KMS-11 (cell line): ENCODE measurements around the gene CCDC63.

Experiments used
- H2AFZ ChIP-seq: fragments of 200-600 bp; sonication (generic); 2 replicates; pipeline ENCODE4 v1.6.1; 2016; ENCODE audit warnings: antibody characterized with exemption, mixed run types, low read depth
- H3K27ac ChIP-seq: fragments of 200-600 bp; sonication (generic); 2 replicates; pipeline ENCODE4 v1.6.1; 2016; ENCODE audit warnings: mild to moderate bottlenecking, mixed run types
- H3K27me3 ChIP-seq: fragments of 200-600 bp; sonication (generic); 2 replicates; pipeline ENCODE4 v1.6.1; 2017; ENCODE audit warnings: mild to moderate bottlenecking, low read depth, mixed run types, moderate library complexity; ENCODE audit not compliant: insufficient read depth
- H3K36me3 ChIP-seq: fragments of 200-600 bp; sonication (generic); 2 replicates; pipeline ENCODE4 v1.6.1; 2017; ENCODE audit warnings: mild to moderate bottlenecking, mixed run types; ENCODE audit not compliant: insufficient read depth
- H3K4me1 ChIP-seq: fragments of 200-600 bp; sonication (generic); 2 replicates; pipeline ENCODE4 v1.6.1; 2016; ENCODE audit warnings: mild to moderate bottlenecking, low read depth, mixed run types; ENCODE audit not compliant: poor library complexity, severe bottlenecking
- H3K4me2 ChIP-seq: fragments of 200-600 bp; sonication (generic); 2 replicates; pipeline ENCODE4 v1.7.0; 2016; ENCODE audit warnings: mild to moderate bottlenecking, mixed run types
- H3K4me3 ChIP-seq: fragments of 200-600 bp; sonication (generic); IDR thresholded peaks from 2 replicates; pipeline ENCODE4 v1.6.1; 2017; ENCODE audit warnings: low read depth, low read length, mixed read lengths; ENCODE audit not compliant: insufficient read depth
- H3K79me2 ChIP-seq: fragments of 200-600 bp; sonication (generic); 2 replicates; pipeline ENCODE4 v1.6.1; 2016; ENCODE audit warnings: low read depth, mixed run types; ENCODE audit not compliant: insufficient read depth
- H3K9ac ChIP-seq: fragments of 200-600 bp; sonication (generic); 2 replicates; pipeline ENCODE4 v1.6.1; 2016; ENCODE audit warnings: mild to moderate bottlenecking, mixed run types
- H4K20me1 ChIP-seq: fragments of 200-600 bp; sonication (generic); 2 replicates; pipeline ENCODE4 v1.6.1; 2016; ENCODE audit warnings: mild to moderate bottlenecking, mixed run types; ENCODE audit not compliant: insufficient read depth
- TF ChIP-seq, protein P1 (sequence below): fragments of 200-600 bp; sonication (generic); conservative IDR thresholded peaks from 2 replicates; pipeline ENCODE4 v1.6.1; 2017; ENCODE audit warnings: low read depth, mild to moderate bottlenecking, antibody characterized with exemption, low read length, moderate library complexity, mixed read lengths

CCDC63 gene

DNA sequence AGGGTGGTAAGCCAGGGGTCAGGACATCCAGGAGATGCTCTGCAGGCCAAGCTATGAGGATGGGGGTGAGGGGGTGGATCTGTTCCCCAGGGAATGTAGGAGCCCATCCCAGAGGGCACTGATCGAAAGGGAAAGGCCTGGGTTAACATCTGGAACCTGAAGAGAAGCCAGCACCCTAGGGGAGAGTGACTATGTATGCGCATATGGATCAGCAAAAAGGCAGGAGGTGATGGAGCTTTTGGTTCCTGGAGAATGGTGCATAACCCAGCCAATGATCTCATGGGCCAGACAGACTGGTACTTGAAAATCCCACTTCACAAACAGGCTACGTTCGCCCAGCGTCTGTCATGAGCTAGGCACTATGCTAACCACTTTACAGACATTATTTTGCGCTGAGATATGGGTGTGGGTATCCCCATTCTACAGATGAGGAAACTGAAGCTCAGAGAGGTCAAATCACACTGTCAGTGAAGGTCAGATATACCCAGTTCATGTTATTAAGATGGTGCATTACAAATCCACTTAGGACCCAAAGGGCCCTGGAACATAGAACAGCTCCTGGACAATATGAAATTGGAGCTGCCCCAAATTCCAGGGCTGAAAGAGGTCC is 1.6 kb downstream of the CCDC63 start:
- no peaks in the 10 kb centered on the region for H3K27me3 ChIP-seq
- no peak overlapping the region for H2AFZ ChIP-seq
- H3K9ac ChIP-seq: no peak overlapping the region
- no peaks in the 10 kb centered on the region for H3K36me3 ChIP-seq
- TF ChIP-seq, protein P1, sequence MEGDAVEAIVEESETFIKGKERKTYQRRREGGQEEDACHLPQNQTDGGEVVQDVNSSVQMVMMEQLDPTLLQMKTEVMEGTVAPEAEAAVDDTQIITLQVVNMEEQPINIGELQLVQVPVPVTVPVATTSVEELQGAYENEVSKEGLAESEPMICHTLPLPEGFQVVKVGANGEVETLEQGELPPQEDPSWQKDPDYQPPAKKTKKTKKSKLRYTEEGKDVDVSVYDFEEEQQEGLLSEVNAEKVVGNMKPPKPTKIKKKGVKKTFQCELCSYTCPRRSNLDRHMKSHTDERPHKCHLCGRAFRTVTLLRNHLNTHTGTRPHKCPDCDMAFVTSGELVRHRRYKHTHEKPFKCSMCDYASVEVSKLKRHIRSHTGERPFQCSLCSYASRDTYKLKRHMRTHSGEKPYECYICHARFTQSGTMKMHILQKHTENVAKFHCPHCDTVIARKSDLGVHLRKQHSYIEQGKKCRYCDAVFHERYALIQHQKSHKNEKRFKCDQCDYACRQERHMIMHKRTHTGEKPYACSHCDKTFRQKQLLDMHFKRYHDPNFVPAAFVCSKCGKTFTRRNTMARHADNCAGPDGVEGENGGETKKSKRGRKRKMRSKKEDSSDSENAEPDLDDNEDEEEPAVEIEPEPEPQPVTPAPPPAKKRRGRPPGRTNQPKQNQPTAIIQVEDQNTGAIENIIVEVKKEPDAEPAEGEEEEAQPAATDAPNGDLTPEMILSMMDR: no peak
- H4K20me1 ChIP-seq: no peaks in the 10 kb centered on the region
- H3K4me1 ChIP-seq: no peaks in the 10 kb centered on the region
- no peak overlapping the region for H3K4me3 ChIP-seq
- H3K4me2 ChIP-seq: no peak overlapping the region
- H3K27ac ChIP-seq: no peak overlapping the region
- no peaks in the 10 kb centered on the region for H3K79me2 ChIP-seq

DNA sequence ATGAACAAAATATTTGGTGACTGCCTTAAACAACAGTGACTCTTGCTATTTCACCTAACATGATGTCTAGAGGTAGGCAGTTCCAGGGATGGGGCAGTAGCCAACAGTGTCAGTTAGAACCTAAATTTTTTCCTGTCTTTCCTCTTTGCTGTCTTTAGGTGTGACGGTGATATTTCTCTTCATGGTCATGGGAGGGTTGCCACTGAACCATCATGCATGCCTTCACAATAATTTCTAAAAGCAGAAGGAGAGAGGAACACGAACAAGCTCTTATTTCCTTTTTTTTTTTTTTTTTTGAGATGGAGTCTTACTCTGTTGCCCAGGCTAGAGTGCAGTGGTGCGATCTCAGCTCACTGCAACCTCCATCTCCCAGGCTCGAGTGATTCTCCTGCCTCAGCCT is 2.4 kb downstream of the CCDC63 start:
- no peaks in the 10 kb centered on the region for H3K79me2 ChIP-seq
- H3K4me3 ChIP-seq: no peak overlapping the region
- H3K27me3 ChIP-seq: no peaks in the 10 kb centered on the region
- no peaks in the 10 kb centered on the region for H3K36me3 ChIP-seq
- H4K20me1 ChIP-seq: no peaks in the 10 kb centered on the region
- no peak overlapping the region for H3K4me2 ChIP-seq
- TF ChIP-seq, protein P1: no peak
- no peak overlapping the region for H3K27ac ChIP-seq
- no peak overlapping the region for H2AFZ ChIP-seq
- H3K4me1 ChIP-seq: no peaks in the 10 kb centered on the region
- no peak overlapping the region for H3K9ac ChIP-seq

DNA sequence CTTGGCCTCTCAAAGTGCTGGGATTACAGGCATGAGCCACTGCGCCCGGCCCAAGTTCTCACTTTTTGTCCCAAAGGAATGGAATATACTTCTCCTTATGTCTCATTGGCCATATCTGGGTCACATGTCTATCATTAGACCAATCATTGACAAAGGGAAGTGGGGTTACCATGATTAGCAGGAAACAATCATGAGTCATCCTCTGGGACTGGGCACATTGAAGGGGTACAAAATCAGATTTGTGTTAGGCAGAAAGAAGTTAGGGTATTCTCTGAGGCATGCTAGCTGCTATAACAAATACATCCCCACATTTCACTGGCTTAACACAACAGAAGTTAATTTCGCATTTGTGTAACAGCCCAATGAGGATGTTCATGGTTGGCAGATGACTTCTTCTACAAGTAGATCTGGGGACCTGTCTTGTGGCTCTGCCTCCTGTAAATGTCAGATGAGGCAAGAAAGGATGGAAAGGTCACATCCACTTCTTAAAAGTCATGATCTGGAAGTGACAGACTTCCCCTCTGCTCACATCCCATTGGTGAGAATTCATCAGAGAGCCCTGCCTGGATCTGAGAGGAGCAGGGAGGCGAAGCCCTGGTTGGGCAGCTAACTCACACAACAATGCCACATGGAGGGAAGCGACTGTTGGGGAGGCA is 3.1 kb downstream of the CCDC63 start:
- Histone ChIP-seq H3K36me3 (no peaks in the 10 kb centered on the region), H4K20me1 (no peaks in the 10 kb centered on the region), H3K27me3 (no peaks in the 10 kb centered on the region), H3K4me3 (no peak overlapping the region), H3K9ac (no peak overlapping the region), H2AFZ (no peak overlapping the region), H3K27ac (no peak overlapping the region), H3K79me2 (no peaks in the 10 kb centered on the region), H3K4me1 (no peaks in the 10 kb centered on the region), H3K4me2 (no peak overlapping the region)
- TF ChIP-seq, protein P1: no peak

DNA sequence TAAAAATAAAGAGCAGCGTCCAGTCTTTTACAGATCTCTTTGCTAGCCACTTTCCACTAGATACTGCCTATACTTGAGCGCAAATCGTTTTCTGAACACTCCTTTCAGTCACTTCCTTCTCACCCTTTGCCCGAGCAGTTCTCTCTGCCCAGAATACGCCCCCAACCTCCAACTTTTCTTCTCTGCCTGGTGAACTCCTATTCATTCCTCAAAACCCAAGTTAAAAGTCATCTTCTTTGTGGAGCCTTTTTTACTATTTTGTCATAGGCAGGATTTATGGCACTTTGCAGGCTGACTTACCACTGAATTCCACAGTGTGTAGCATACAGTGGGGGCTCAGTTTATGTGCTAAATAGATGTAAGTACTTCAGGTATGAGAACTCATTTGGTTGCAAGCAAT is 4.0 kb downstream of the CCDC63 start:
- no peak overlapping the region for H3K9ac ChIP-seq
- no peaks in the 10 kb centered on the region for H3K27me3 ChIP-seq
- H3K4me1 ChIP-seq: no peaks in the 10 kb centered on the region
- no peaks in the 10 kb centered on the region for H4K20me1 ChIP-seq
- no peak overlapping the region for H3K4me2 ChIP-seq
- no peak overlapping the region for H3K4me3 ChIP-seq
- no peak overlapping the region for H3K27ac ChIP-seq
- TF ChIP-seq, protein P1: no peak
- no peaks in the 10 kb centered on the region for H3K79me2 ChIP-seq
- H2AFZ ChIP-seq: no peak overlapping the region
- no peaks in the 10 kb centered on the region for H3K36me3 ChIP-seq
